ENCODE results near the gene RGS3. TPM values are rescaled to one million over a fixed set of nuclear protein-coding genes. Genes with fewer than 3 reads are reported as not detected.

Gene RGS3
- total and polyA plus RNA-seq, 2 of the 13 experiments (the other 11 are each of a cell fraction or from before 2014, with no cell fraction given) = 17.1 to 28.8 TPM

DNA sequence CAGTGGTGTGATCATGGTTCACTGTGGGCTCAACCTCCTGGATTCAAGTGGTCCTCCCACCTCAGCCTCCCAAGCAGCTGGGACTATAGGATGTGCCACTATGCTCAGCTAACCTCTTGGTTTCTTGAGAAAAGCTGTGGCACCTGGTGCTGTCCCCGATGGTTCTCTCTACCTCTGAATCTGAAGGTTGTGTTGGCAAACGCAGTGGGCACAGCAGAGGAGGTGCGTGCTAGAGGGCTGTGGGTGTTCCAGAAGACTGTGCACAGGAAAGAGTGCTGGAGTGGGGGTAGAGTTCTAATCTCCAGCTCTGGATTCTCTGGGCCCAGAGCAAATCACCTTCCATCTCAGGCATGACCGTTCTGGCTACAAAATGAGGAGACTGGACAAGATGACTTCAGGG is 12.5 kb downstream of the RGS3 start:
- BruUV-seq (replicated peaks) = no TSS peak
- H4K20me1 ChIP-seq (ENCODE audit: insufficient read depth, low read length) = no peaks in the 10 kb centered on the region
- H3K27me3 ChIP-seq (ENCODE audit: control insufficient read depth in 1 of 2, insufficient read depth in 2 of 2, low read length in 2 of 2) = no peaks in the 10 kb centered on the region
- in situ Hi-C loops (cut with HindIII; ENCODE audit: extremely low pct_ligation_motif_present, low pct_unique_long_range_greater_than_20kb) = no loop called here
- no peak for DNase-seq (ENCODE audit: low spot score)
- peaks cover 49% of the 10 kb centered on the region for H3K79me2 ChIP-seq (ENCODE audit: insufficient read depth, low read length)
- CTCF ChIA-PET (ENCODE audit: low intra/inter-chr PET ratio, low total read pairs) = no interaction called here
- no peak for ATAC-seq
- TF ChIP-seq, protein P1, sequence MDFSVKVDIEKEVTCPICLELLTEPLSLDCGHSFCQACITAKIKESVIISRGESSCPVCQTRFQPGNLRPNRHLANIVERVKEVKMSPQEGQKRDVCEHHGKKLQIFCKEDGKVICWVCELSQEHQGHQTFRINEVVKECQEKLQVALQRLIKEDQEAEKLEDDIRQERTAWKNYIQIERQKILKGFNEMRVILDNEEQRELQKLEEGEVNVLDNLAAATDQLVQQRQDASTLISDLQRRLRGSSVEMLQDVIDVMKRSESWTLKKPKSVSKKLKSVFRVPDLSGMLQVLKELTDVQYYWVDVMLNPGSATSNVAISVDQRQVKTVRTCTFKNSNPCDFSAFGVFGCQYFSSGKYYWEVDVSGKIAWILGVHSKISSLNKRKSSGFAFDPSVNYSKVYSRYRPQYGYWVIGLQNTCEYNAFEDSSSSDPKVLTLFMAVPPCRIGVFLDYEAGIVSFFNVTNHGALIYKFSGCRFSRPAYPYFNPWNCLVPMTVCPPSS (IDR thresholded peaks at IDR 0.05) = no peak
- TF ChIP-seq ZNF274 (CRISPR knock-in tag; IDR thresholded peaks at IDR 0.05) (no peak), ZNF329 (CRISPR knock-in tag; IDR thresholded peaks at IDR 0.05; ENCODE audit: low read depth) (no peak), TEAD2 (CRISPR knock-in tag; IDR thresholded peaks at IDR 0.05) (no peak), ZNF205 (CRISPR knock-in tag; IDR thresholded peaks at IDR 0.05) (no peak), ZNF761 (CRISPR knock-in tag; conservative IDR thresholded peaks at IDR 0.05) (no peak)
- no peak overlapping the region for H3K4me3 ChIP-seq (replicated peaks in 1 of 3; ENCODE audit: insufficient read depth in 1 of 3, low read depth in 2 of 3, low read length in 3 of 3)
- no peak overlapping the region for H3K27ac ChIP-seq (ENCODE audit: extremely low read length, insufficient read depth, low read length)
- H3K4me1 ChIP-seq (ENCODE audit: insufficient read depth, low read length) = peaks cover 22% of the 10 kb centered on the region
- 95% methylated on average over 4 of the region's 4 CpGs for WGBS (ENCODE audit: low lambda C conversion rate)
- POLR2A ChIA-PET = no interaction called here
- no peak overlapping the region for H3K9ac ChIP-seq (ENCODE audit: insufficient read depth, low read depth, low read length)
- peaks cover 2 to 39% of the 10 kb centered on the region in 2 experiments; a peak in 3 of 5 replicates for H3K36me3 ChIP-seq (replicated peaks in 1 of 2; ENCODE audit: control insufficient read depth in 1 of 2, insufficient read depth in 2 of 2, low read length in 2 of 2)
- intact Hi-C loops (cut with micrococcal nuclease; ENCODE audit: unreplicated experiment) = no loop called here
- H2AFZ ChIP-seq (ENCODE audit: low read length) = no peak overlapping the region
- no peak overlapping the region for H3K4me2 ChIP-seq (ENCODE audit: low read depth, low read length)
- no peaks in the 10 kb centered on the region for H3K9me3 ChIP-seq (ENCODE audit: low read length)
- FAIRE-seq = no peak

DNA sequence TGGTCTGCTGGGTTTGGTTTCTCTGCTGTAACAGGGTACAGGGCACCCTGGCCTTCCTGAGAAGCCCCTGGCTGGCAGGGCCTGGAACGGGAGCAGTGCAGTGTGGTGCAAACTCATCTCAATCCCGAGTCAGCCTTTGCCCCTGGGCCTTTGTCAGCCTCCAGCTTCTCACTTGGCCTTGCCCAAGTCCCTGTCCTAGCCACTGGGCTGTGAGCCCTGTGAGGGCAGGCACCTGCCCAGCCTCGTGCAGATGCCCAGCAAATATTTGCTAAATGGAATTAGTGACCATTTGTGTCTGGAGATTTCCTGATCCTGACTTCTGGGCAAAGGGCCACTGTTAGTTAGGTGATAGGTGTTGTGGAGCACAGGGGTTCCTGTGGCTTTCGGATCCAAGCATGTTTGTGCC is 13.0 kb downstream of the RGS3 start:
- no peak for TF ChIP-seq SETDB1 (CRISPR knock-in tag; IDR thresholded peaks at IDR 0.05; ENCODE audit: borderline replicate concordance)
- TF ChIP-seq, protein P2, sequence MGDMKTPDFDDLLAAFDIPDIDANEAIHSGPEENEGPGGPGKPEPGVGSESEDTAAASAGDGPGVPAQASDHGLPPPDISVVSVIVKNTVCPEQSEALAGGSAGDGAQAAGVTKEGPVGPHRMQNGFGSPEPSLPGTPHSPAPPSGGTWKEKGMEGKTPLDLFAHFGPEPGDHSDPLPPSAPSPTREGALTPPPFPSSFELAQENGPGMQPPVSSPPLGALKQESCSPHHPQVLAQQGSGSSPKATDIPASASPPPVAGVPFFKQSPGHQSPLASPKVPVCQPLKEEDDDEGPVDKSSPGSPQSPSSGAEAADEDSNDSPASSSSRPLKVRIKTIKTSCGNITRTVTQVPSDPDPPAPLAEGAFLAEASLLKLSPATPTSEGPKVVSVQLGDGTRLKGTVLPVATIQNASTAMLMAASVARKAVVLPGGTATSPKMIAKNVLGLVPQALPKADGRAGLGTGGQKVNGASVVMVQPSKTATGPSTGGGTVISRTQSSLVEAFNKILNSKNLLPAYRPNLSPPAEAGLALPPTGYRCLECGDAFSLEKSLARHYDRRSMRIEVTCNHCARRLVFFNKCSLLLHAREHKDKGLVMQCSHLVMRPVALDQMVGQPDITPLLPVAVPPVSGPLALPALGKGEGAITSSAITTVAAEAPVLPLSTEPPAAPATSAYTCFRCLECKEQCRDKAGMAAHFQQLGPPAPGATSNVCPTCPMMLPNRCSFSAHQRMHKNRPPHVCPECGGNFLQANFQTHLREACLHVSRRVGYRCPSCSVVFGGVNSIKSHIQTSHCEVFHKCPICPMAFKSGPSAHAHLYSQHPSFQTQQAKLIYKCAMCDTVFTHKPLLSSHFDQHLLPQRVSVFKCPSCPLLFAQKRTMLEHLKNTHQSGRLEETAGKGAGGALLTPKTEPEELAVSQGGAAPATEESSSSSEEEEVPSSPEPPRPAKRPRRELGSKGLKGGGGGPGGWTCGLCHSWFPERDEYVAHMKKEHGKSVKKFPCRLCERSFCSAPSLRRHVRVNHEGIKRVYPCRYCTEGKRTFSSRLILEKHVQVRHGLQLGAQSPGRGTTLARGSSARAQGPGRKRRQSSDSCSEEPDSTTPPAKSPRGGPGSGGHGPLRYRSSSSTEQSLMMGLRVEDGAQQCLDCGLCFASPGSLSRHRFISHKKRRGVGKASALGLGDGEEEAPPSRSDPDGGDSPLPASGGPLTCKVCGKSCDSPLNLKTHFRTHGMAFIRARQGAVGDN (CRISPR knock-in tag; IDR thresholded peaks at IDR 0.05) = peak; percentile 19; the same call in 1 of the 2 replicates
- no TSS peak for BruUV-seq (replicated peaks)
- H3K36me3 ChIP-seq (replicated peaks in 1 of 2; ENCODE audit: control insufficient read depth in 1 of 2, insufficient read depth in 2 of 2, low read length in 2 of 2) = peaks cover 2 to 43% of the 10 kb centered on the region in 2 experiments; a peak in 4 of 5 replicates
- H3K27ac ChIP-seq (ENCODE audit: extremely low read length, insufficient read depth, low read length) = no peak overlapping the region
- no peaks in the 10 kb centered on the region for H3K27me3 ChIP-seq (ENCODE audit: control insufficient read depth in 1 of 2, insufficient read depth in 2 of 2, low read length in 2 of 2)
- H3K9ac ChIP-seq (ENCODE audit: insufficient read depth, low read depth, low read length) = no peak overlapping the region
- H3K4me3 ChIP-seq (replicated peaks in 1 of 3; ENCODE audit: insufficient read depth in 1 of 3, low read depth in 2 of 3, low read length in 3 of 3) = no peak overlapping the region
- in situ Hi-C loops (cut with HindIII; ENCODE audit: extremely low pct_ligation_motif_present, low pct_unique_long_range_greater_than_20kb) (no loop called here), intact Hi-C loops (cut with micrococcal nuclease; ENCODE audit: unreplicated experiment) (no loop called here)
- no peak for ATAC-seq
- H3K9me3 ChIP-seq (ENCODE audit: low read length) = no peaks in the 10 kb centered on the region
- ChIA-PET POLR2A (no interaction called here), CTCF (ENCODE audit: low intra/inter-chr PET ratio, low total read pairs) (no interaction called here)
- WGBS (ENCODE audit: low lambda C conversion rate) = 92% methylated on average over 2 of the region's 4 CpGs
- no peak for DNase-seq (ENCODE audit: low spot score)
- no peaks in the 10 kb centered on the region for H4K20me1 ChIP-seq (ENCODE audit: insufficient read depth, low read length)
- H2AFZ ChIP-seq (ENCODE audit: low read length) = no peak overlapping the region
- peaks cover 46% of the 10 kb centered on the region for H3K79me2 ChIP-seq (ENCODE audit: insufficient read depth, low read length)
- FAIRE-seq = no peak
- peaks cover 22% of the 10 kb centered on the region for H3K4me1 ChIP-seq (ENCODE audit: insufficient read depth, low read length)
- H3K4me2 ChIP-seq (ENCODE audit: low read depth, low read length) = no peak overlapping the region
